ENCODE measurements around the gene EPHA1. TPM values are rescaled to one million over a fixed set of nuclear protein-coding genes. Genes with fewer than 3 reads are reported as not detected.

The EPHA1 gene
- 0.09 TPM in 1 of 2 replicates, not detected in the other for total RNA-seq

DNA sequence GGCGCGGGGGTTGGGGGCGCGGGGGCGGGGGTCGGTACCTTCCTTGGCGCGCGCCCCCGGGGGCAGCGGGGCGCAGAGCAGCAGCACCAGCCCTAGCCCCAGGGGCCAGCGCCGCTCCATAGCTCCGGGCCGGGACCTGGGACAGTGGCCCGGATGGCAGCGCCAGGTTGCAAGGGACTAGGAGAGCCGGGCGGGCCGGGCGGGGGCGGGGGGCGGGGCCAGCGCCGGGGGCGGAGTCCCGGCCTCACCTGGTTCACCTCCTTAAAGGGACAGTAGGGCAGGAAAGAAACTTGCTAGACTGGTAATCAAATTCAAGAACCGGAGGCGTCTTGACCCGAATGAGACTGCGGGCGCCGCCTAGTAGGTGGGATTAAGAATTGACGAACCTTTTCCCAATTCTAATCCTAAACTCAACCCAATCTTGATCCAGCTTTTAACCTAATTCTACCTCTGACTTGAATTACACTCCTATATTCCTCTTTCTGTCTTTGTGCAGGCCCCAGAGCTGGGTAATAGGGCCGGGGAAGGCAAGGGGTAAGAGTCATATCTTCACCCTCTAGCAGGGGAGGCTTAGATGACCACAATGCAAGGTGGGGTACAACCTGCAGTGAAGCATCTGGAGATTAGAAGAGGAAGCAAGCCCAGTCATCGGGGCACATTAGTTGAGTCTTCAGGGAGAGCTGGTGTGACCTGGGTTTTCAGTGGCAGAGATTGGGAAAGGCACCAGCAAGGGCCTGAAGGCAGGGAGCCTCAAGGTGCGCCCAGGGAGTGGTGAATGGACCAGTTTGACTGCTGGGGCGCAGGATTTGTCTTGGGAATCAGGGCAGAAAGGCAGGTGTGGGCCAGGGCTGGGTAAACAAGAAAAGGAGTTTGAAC lies at the start of gene EPHA1:
EPHA1 (minus strand) TSS at position 171 of the 876 bp plus-strand sequence; CDS start at position 120, 51 bp downstream.

DNA sequence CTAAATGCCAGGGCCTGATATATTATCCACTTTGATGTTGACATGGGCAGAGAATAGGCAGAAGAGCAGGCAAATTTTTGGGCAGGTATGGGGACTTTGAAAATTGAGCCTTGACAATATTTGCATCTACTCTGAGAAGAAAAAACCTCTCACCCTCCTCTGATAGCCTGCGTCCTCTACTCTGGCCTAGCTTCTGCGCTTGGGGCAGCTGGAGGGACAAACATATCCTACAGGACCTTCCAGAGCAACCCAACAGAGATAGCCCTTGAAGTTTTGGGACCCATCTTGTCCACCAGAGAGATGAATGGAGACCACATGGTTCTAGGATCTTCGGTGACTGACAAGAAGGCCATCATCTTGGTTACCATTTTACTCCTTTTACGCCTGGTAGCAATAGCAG lies 34.5 kb upstream of the EPHA1 start, which contains the start of gene TAS2R60:
TAS2R60 (plus strand) TSS at position 301 of the 400 bp plus-strand sequence; CDS start at position 301, 0 bp downstream.

DNA sequence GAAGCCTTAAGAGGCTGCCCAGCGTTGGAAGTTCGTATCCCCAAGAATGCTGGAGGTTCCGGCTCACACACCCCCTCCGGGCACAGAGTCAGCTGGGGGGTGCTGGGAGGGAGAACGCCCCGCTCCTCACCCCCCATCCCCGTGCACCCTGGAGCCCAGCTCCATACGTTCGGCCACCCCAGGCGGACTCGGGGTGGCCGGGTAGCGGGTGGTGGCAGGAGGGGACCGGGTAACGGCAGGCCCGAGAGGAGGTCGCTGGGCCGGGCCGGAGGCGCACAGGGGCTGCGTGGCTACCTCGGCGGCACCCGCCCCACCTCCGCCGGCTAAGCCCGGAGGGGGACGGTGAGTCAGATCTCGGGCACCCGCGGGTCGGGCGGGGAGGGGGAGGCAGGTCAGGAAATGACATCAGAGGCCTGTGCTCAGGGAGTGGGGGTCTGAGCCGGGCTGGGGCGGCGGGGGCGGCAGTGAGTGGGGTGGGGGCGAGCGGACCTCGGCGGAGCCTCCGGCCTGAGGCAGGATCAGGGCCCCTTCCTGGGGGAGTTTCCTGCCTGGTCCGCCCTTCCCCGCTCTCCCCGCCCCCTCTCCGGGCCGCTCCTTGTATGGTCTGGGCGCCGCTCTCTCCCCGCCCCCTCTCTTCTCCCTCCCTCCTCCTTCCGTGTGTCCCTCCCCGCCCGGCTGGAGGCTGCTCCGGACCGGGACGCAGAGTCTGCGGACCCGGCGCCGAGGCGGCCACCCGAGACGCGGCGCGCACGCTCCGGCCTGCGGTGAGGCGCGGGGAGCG lies 27.8 kb downstream of the EPHA1 start, which contains the start of gene ZYX:
ZYX (plus strand) TSS at position 700 of the 781 bp plus-strand sequence. CDS start 227 bp downstream, outside the sequence.

DNA sequence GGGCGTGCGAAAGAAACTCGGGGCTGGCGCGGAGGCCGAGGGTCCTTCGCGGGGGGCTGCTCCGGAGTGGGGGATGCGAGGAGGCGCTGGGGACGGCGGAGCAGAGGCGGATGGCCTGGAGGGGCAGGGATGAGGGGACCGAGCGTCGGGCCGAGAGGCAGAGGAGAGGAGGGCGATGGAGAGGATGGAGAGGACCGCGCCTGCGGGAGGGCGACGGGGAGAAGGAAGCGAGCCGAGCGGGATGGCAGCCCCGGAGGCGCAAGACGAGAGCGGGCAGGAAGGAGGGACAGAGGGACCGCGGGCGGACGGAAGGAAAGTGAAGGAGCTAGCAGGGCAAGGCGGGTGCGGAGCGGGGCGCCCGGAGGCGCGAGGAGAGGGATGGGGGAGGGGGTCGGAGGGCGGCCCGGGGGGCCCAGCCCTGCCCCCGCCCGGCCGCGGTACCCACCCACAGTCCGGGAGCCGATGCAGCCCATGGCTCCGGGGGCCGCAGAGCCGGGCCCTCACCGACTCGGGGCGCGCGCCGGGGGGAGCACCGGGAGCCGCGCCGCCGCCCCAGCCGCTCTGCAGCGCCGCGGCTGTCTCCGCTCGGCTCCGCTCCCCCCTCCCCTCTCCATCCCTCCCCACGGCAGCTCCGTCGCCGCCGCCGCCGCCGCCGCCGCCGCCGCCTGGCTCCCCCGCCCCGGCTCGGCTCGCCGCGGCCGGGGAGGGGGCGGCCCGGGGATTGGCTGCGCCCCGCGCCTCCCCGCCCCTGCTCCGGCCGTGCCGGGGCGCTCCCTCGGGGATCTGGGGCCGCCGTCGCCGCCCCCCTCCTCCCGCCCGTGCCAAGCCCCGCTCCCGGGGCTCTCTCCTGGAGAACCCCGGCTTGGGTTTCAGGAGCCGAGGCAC lies 46.3 kb downstream of the EPHA1 start, which contains the start of gene FAM131B:
FAM131B (minus strand) TSS at position 583 of the 885 bp plus-strand sequence; CDS start at position 473, 110 bp downstream.

Other genes with a start within 250 kb of the EPHA1 start
- gene TAS2R39, start 225.4 kb downstream of the EPHA1 start, total RNA-seq, result not detected in 2 replicates
- gene TAS2R40, start 186.8 kb downstream of the EPHA1 start, total RNA-seq, result not detected in 2 replicates
- 66.2 and 71.6 TPM in 2 replicates for gene GSTK1, start 145.4 kb downstream of the EPHA1 start, total RNA-seq
- gene TMEM139, start 123.9 kb downstream of the EPHA1 start, total RNA-seq, result not detected in 2 replicates
- gene CASP2, start 120.5 kb downstream of the EPHA1 start, total RNA-seq, result 5.9 and 13.5 TPM in 2 replicates
- gene CLCN1, start 92.7 kb downstream of the EPHA1 start, total RNA-seq, result not detected in 2 replicates
- gene FAM131B, start 46.1 kb downstream of the EPHA1 start, total RNA-seq, result 3.6 and 4.0 TPM in 2 replicates
- gene ZYX, start 27.5 kb downstream of the EPHA1 start, total RNA-seq, result 35.9 and 112 TPM in 2 replicates
- gene TAS2R60, start 34.6 kb upstream of the EPHA1 start, total RNA-seq, result not detected in 2 replicates
- 0.14 TPM in 1 of 2 replicates, not detected in the other for gene TAS2R41, start 69.0 kb upstream of the EPHA1 start, total RNA-seq
- gene CTAGE15, start 162.9 kb upstream of the EPHA1 start, total RNA-seq, result not detected in 2 replicates
- gene TCAF2, start 212.1 kb upstream of the EPHA1 start, total RNA-seq, result 1.8 and 2.4 TPM in 2 replicates

All from smooth muscle cell of the umbilical artery (primary cell).